ENCODE results near the gene PLVAP. TPM values are rescaled to one million over a fixed set of nuclear protein-coding genes. Genes with fewer than 3 reads are reported as not detected.

Gene PLVAP
- total RNA-seq, 1 experiment from 2014 or later: not detected

DNA sequence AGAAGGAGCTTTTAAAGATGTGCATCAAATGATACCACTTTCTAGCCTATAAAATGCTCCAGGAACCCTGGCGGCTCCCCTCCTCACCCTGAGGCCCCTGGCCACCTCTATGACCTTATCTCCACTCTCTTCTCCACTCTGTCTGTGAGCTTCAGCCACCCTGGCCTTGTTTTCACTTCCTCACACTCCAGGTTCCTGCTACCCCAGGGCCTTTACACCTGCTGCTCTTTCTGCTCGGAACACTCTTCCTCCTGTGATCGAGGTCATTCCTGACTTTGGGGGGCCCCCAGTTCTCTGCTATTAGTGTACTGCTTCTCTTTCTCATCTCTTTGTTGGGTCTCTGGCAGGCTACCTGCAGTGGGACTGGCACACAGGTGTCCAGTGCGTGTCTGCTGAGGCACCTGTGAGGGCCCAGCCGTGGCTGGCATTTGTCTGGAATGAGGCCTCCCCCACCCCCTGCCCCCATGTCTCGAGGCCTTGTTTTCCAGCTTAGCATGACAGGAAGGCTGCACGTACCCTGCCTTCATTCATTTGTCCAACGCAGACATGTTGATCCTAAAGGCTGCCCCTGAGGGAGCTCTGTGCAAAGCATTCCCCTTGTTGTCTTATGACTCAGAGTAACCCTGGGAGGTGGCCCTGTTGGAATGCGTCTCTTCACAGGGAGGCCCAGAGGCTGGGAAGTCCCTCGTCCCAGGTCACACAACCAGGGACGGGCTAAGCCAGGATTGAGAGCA, 65.5 kb downstream of the PLVAP start:
- POLR2A ChIA-PET: interaction anchor here (0.7 kb wide), 1 partner anchor 17 kb away, joined by 3 read pairs; no protein-coding TSS in a partner anchor
- H3K4me1 Mint-ChIP-seq: peaks cover 20% of the 10 kb centered on the region
- CTCF ChIA-PET: interaction anchor here (0.6 to 1.2 kb wide), 2 partner anchors 16 to 132 kb away, joined by 4 read pairs; no protein-coding TSS in a partner anchor
- no peaks in the 10 kb centered on the region for H3K9me3 Mint-ChIP-seq
- peak overlapping the region; percentile 88 for H3K4me3 Mint-ChIP-seq
- no peak for DNase-seq (ENCODE audit: low spot score)
- peak overlapping the region; percentile 48; the same call in 1 of the 2 replicates for H3K27ac Mint-ChIP-seq
- H3K36me3 Mint-ChIP-seq: peaks cover 22% of the 10 kb centered on the region
- no peak for TF ChIP-seq ZBTB43 (CRISPR knock-in tag; IDR thresholded peaks at IDR 0.05)
- TF ChIP-seq JUN (CRISPR knock-in tag; IDR thresholded peaks at IDR 0.05): no peak
- TF ChIP-seq E2F4 (CRISPR knock-in tag; IDR thresholded peaks at IDR 0.05; ENCODE audit: borderline replicate concordance, low read depth): no peak
- TF ChIP-seq ZNF219 (CRISPR knock-in tag; IDR thresholded peaks at IDR 0.05; ENCODE audit: borderline replicate concordance): no peak
- TF ChIP-seq, protein P1, sequence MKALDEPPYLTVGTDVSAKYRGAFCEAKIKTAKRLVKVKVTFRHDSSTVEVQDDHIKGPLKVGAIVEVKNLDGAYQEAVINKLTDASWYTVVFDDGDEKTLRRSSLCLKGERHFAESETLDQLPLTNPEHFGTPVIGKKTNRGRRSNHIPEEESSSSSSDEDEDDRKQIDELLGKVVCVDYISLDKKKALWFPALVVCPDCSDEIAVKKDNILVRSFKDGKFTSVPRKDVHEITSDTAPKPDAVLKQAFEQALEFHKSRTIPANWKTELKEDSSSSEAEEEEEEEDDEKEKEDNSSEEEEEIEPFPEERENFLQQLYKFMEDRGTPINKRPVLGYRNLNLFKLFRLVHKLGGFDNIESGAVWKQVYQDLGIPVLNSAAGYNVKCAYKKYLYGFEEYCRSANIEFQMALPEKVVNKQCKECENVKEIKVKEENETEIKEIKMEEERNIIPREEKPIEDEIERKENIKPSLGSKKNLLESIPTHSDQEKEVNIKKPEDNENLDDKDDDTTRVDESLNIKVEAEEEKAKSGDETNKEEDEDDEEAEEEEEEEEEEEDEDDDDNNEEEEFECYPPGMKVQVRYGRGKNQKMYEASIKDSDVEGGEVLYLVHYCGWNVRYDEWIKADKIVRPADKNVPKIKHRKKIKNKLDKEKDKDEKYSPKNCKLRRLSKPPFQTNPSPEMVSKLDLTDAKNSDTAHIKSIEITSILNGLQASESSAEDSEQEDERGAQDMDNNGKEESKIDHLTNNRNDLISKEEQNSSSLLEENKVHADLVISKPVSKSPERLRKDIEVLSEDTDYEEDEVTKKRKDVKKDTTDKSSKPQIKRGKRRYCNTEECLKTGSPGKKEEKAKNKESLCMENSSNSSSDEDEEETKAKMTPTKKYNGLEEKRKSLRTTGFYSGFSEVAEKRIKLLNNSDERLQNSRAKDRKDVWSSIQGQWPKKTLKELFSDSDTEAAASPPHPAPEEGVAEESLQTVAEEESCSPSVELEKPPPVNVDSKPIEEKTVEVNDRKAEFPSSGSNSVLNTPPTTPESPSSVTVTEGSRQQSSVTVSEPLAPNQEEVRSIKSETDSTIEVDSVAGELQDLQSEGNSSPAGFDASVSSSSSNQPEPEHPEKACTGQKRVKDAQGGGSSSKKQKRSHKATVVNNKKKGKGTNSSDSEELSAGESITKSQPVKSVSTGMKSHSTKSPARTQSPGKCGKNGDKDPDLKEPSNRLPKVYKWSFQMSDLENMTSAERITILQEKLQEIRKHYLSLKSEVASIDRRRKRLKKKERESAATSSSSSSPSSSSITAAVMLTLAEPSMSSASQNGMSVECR (CRISPR knock-in tag; IDR thresholded peaks at IDR 0.05; ENCODE audit: borderline replicate concordance): no peak
- TF ChIP-seq CREM (CRISPR knock-in tag; IDR thresholded peaks at IDR 0.05): no peak
- TF ChIP-seq NFYB (CRISPR knock-in tag; conservative IDR thresholded peaks at IDR 0.05; ENCODE audit: low read depth): no peak
- TF ChIP-seq ZNF423 (CRISPR knock-in tag; IDR thresholded peaks at IDR 0.05): no peak
- TF ChIP-seq, protein P2, sequence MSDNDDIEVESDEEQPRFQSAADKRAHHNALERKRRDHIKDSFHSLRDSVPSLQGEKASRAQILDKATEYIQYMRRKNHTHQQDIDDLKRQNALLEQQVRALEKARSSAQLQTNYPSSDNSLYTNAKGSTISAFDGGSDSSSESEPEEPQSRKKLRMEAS (CRISPR knock-in tag; IDR thresholded peaks at IDR 0.05): no peak
- TF ChIP-seq CREB1 (CRISPR knock-in tag; IDR thresholded peaks at IDR 0.05): no peak
- TF ChIP-seq, protein P3, sequence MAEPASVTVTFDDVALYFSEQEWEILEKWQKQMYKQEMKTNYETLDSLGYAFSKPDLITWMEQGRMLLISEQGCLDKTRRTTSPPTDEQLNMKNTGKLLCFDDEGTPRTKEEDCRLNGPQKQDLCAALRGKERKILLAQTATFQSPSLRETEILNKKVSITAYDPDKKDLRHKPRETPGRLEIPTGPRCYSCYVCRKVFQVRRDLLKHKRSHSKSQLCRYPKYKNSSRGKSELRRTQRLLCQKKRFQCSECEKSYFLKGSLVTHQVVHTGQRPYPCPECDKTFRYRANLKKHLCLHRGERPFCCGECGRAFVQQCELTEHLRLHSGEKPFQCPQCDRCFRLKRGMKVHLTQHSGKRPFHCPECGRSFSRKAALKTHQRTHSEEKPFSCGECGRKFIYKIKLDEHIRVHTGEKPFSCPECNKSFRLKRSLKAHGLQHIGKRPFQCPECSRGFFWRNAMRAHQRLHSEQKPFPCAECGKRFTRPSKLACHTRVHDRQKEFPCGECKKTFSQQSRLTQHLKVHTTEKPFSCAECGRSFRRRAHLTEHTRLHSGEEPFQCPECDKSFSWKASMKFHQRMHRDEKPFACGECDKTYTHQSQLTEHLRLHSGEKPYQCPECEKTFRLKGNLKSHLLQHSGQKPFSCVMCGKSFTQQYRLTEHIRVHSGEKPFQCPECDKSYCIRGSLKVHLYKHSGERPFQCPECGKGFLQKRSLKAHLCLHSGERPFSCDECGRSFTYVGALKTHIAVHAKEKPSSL (CRISPR knock-in tag; conservative IDR thresholded peaks at IDR 0.05): no peak
- TF ChIP-seq, protein P4, sequence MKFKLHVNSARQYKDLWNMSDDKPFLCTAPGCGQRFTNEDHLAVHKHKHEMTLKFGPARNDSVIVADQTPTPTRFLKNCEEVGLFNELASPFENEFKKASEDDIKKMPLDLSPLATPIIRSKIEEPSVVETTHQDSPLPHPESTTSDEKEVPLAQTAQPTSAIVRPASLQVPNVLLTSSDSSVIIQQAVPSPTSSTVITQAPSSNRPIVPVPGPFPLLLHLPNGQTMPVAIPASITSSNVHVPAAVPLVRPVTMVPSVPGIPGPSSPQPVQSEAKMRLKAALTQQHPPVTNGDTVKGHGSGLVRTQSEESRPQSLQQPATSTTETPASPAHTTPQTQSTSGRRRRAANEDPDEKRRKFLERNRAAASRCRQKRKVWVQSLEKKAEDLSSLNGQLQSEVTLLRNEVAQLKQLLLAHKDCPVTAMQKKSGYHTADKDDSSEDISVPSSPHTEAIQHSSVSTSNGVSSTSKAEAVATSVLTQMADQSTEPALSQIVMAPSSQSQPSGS (CRISPR knock-in tag; IDR thresholded peaks at IDR 0.05; ENCODE audit: borderline replicate concordance, low read depth): no peak
- no peak for TF ChIP-seq NR2C2 (CRISPR knock-in tag; IDR thresholded peaks at IDR 0.05)
- TF ChIP-seq, protein P5, sequence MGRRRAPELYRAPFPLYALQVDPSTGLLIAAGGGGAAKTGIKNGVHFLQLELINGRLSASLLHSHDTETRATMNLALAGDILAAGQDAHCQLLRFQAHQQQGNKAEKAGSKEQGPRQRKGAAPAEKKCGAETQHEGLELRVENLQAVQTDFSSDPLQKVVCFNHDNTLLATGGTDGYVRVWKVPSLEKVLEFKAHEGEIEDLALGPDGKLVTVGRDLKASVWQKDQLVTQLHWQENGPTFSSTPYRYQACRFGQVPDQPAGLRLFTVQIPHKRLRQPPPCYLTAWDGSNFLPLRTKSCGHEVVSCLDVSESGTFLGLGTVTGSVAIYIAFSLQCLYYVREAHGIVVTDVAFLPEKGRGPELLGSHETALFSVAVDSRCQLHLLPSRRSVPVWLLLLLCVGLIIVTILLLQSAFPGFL (CRISPR knock-in tag; IDR thresholded peaks at IDR 0.05; ENCODE audit: borderline replicate concordance): no peak
- TF ChIP-seq, protein P6, sequence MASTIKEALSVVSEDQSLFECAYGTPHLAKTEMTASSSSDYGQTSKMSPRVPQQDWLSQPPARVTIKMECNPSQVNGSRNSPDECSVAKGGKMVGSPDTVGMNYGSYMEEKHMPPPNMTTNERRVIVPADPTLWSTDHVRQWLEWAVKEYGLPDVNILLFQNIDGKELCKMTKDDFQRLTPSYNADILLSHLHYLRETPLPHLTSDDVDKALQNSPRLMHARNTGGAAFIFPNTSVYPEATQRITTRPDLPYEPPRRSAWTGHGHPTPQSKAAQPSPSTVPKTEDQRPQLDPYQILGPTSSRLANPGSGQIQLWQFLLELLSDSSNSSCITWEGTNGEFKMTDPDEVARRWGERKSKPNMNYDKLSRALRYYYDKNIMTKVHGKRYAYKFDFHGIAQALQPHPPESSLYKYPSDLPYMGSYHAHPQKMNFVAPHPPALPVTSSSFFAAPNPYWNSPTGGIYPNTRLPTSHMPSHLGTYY (CRISPR knock-in tag; IDR thresholded peaks at IDR 0.05): no peak
- no peak for TF ChIP-seq CBFB (CRISPR knock-in tag; IDR thresholded peaks at IDR 0.05; ENCODE audit: low read depth)
- TF ChIP-seq AR (CRISPR knock-in tag; IDR thresholded peaks at IDR 0.05): no peak
- TF ChIP-seq ZNF396 (CRISPR knock-in tag; IDR thresholded peaks at IDR 0.05; ENCODE audit: borderline replicate concordance): no peak
- H3K27me3 Mint-ChIP-seq (ENCODE audit: low read depth): no peaks in the 10 kb centered on the region
- no peak for ATAC-seq
